Natural killer cell (primary cell): ENCODE data around the gene NR6A1. TPM values are rescaled to one million over a fixed set of nuclear protein-coding genes. Genes with fewer than 3 reads are reported as not detected.

Experiments used
- ATAC-seq, 3 donors: fragments of 150-1000 bp in 2 of 3; fragments of 200-7000 bp in 1 of 3; cut with Tn5 transposase; 1 replicate in 1 of 3; 2 replicates in 2 of 3; pipeline ENCODE4 v1.10.0; 2021; ENCODE audit warnings: mild to moderate bottlenecking in 2 of 3, moderate library complexity in 2 of 3
- DNase-seq, 2 donors: peaks; one replicate each; pipeline versions ENCODE4 v3.0.0 to v3.0.0-alpha.2; 2013 to 2021; ENCODE audit warnings: mixed read lengths in 1 of 2
- H3K27ac ChIP-seq: one replicate; pipeline ENCODE4 v1.5.1; 2013; ENCODE audit warnings: mild to moderate bottlenecking, low read length
- H3K27me3 ChIP-seq: one replicate; pipeline ENCODE4 v1.6.1; 2013; ENCODE audit warnings: low read length; ENCODE audit not compliant: control insufficient read depth, insufficient read depth
- H3K36me3 ChIP-seq: one replicate; pipeline ENCODE4 v1.6.1; 2013; ENCODE audit warnings: low read length; ENCODE audit not compliant: control insufficient read depth, insufficient read depth
- H3K4me1 ChIP-seq: one replicate; pipeline ENCODE4 v1.6.1; 2013; ENCODE audit warnings: low read length; ENCODE audit not compliant: control insufficient read depth, insufficient read depth
- H3K4me3 ChIP-seq: one replicate; pipeline ENCODE4 v1.5.1; 2013; ENCODE audit warnings: low read length
- H3K9me3 ChIP-seq: one replicate; pipeline ENCODE4 v1.6.1; 2013; ENCODE audit warnings: low read length; ENCODE audit not compliant: control insufficient read depth, insufficient read depth
- H3K27ac Mint-ChIP-seq, 2 donors: one replicate each; pipeline ENCODE4 v1.8.0; 2022; ENCODE audit warnings: mild to moderate bottlenecking in 2 of 2, mixed read lengths in 2 of 2, moderate library complexity in 1 of 2
- H3K27me3 Mint-ChIP-seq, 2 donors: one replicate each; pipeline ENCODE4 v1.8.0; 2022; ENCODE audit warnings: low read depth in 2 of 2, mixed read lengths in 2 of 2
- H3K36me3 Mint-ChIP-seq: one replicate; pipeline ENCODE4 v1.8.0; 2022; ENCODE audit warnings: mixed read lengths
- H3K4me1 Mint-ChIP-seq, 2 donors: one replicate each; pipeline ENCODE4 v1.8.0; 2022; ENCODE audit warnings: mixed read lengths in 2 of 2
- H3K4me3 Mint-ChIP-seq: one replicate; pipeline ENCODE4 v1.8.0; 2022; ENCODE audit warnings: mild to moderate bottlenecking, moderate library complexity, mixed read lengths
- H3K9me3 Mint-ChIP-seq, 2 donors: one replicate each; pipeline ENCODE4 v1.8.0; 2022; ENCODE audit warnings: mixed read lengths in 2 of 2
- WGBS: methylation state at CpG from one replicate; pipeline ENCODE4 v1.1.7; 2013; ENCODE audit warnings: missing lambda C conversion rate; ENCODE audit not compliant: insufficient coverage; 5-methylcytosine and 5-hydroxymethylcytosine counted together
- intact Hi-C: fragments of 100-400 bp; cut with micrococcal nuclease; formaldehyde crosslinking; loops from one replicate; pipeline ENCODE4 v1.14.2; 2022
- total RNA-seq, 4 donors: library from RNA; stranded (reverse); fragments of 120-200 nt in 1 of 4; gene quantifications; one replicate each; pipeline versions ENCODE4 v1.2.3 to v1.2.4, GENCODE V29; 2013 to 2022
- TF ChIP-seq, protein P1 (sequence below): fragments of 200-600 bp; IDR thresholded peaks from one replicate; pipeline ENCODE4 v1.8.0; 2022; ENCODE audit warnings: antibody characterized with exemption

The NR6A1 gene
- total RNA-seq, 3 donors from 2014 or later (not counting 1 experiment from before 2014, with no cell fraction given) = 0.07 to 0.75 (median 0.49) TPM

DNA sequence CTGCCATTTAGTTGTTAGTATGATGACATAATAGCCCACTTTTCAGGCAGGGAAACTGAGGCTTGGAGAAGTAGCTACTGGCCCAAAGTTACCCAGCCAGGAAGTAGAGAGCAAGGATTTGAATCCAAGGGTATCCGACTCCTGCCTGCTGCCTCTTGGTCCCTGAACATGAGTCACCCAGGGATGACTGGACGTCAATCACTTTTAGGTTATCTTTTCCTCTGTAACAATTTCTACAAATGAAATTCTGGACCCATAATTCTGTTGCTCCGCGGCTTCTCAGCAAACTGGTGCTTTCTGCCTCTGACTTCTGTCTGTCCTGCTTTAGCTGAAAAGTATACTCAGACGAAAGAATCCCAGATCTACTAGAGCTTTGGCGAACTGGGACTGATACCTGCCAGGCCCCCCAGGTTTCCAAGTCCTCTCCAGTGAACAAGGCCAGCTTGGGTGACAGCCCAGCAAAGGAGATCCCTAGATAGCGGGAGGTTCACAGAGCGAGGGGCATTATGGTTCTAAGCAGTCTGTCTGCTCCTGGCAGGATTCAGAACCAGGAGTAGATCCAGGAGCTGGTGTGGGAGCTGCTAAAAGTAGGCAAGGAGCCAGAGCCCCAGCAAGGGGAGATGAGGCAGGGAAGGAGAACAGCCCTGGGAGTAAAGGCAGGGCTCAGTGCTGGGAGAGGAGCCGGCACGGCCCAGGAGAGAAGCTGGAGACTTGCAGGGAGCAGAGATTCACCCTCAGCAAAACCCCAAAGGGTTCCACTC is 26.4 kb upstream of the NR6A1 start:
- H3K4me3 Mint-ChIP-seq = no peak overlapping the region

DNA sequence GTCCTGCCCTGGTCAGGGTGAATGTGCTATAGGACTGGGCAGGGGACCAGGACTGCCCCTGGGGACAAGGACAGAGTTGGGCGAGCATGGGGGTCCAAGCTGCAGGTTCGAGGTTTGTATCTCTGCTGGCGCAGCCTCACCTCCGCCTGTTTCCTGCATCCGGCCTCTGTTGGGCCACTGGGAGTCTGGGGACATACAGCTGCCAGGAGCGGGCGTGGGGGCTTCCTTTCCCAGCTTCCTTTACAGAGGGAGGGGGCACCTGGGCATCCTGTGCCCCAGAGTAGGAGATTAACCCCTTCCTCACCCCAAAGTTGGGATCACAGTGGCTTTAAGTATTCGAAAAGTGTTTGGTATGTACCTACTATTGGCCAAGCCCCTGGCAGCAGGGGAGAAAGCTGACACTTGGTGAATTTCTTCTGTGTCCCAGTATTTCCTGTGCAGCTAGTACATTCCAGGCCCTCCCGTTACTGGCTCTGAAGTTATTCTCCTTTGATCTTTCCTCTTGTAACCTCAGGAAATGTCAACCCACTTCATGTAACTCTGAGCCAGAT is 24.8 kb upstream of the NR6A1 start:
- intact Hi-C loops = no loop called here
- no peak overlapping the region for H3K27ac ChIP-seq
- TF ChIP-seq, protein P1, sequence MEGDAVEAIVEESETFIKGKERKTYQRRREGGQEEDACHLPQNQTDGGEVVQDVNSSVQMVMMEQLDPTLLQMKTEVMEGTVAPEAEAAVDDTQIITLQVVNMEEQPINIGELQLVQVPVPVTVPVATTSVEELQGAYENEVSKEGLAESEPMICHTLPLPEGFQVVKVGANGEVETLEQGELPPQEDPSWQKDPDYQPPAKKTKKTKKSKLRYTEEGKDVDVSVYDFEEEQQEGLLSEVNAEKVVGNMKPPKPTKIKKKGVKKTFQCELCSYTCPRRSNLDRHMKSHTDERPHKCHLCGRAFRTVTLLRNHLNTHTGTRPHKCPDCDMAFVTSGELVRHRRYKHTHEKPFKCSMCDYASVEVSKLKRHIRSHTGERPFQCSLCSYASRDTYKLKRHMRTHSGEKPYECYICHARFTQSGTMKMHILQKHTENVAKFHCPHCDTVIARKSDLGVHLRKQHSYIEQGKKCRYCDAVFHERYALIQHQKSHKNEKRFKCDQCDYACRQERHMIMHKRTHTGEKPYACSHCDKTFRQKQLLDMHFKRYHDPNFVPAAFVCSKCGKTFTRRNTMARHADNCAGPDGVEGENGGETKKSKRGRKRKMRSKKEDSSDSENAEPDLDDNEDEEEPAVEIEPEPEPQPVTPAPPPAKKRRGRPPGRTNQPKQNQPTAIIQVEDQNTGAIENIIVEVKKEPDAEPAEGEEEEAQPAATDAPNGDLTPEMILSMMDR = no peak
- Mint-ChIP-seq H3K27me3 (peaks cover 0 to 2% of the 10 kb centered on the region in 2 donors), H3K4me1 (no peaks in the 10 kb centered on the region), H3K36me3 (no peaks in the 10 kb centered on the region), H3K9me3 (no peaks in the 10 kb centered on the region), H3K4me3 (no peak overlapping the region), H3K27ac (no peak overlapping the region)
- H3K27me3 ChIP-seq = no peaks in the 10 kb centered on the region
- H3K36me3 ChIP-seq = no peaks in the 10 kb centered on the region
- H3K9me3 ChIP-seq = no peaks in the 10 kb centered on the region
- ATAC-seq (no peak), DNase-seq (no peak)
- WGBS = 37% methylated on average over 8 of the region's 9 CpGs
- peaks cover 19% of the 10 kb centered on the region for H3K4me1 ChIP-seq
- no peak overlapping the region for H3K4me3 ChIP-seq

More for the DNA sequence above, 26.4 kb upstream of the NR6A1 start:
- no peak overlapping the region for H3K4me3 ChIP-seq
- TF ChIP-seq, protein P1 = no peak
- Mint-ChIP-seq H3K9me3 (no peaks in the 10 kb centered on the region), H3K4me1 (no peaks in the 10 kb centered on the region), H3K36me3 (no peaks in the 10 kb centered on the region), H3K27me3 (peaks cover 0 to 3% of the 10 kb centered on the region in 2 donors), H3K27ac (no peak overlapping the region)
- 94% methylated on average over 10 of the region's 10 CpGs for WGBS
- H3K9me3 ChIP-seq = no peaks in the 10 kb centered on the region
- H3K27ac ChIP-seq = no peak overlapping the region
- intact Hi-C loops = no loop called here
- H3K27me3 ChIP-seq = no peaks in the 10 kb centered on the region
- no peaks in the 10 kb centered on the region for H3K36me3 ChIP-seq
- DNase-seq = no peak
- no peak for ATAC-seq
- H3K4me1 ChIP-seq = peaks cover 18% of the 10 kb centered on the region

DNA sequence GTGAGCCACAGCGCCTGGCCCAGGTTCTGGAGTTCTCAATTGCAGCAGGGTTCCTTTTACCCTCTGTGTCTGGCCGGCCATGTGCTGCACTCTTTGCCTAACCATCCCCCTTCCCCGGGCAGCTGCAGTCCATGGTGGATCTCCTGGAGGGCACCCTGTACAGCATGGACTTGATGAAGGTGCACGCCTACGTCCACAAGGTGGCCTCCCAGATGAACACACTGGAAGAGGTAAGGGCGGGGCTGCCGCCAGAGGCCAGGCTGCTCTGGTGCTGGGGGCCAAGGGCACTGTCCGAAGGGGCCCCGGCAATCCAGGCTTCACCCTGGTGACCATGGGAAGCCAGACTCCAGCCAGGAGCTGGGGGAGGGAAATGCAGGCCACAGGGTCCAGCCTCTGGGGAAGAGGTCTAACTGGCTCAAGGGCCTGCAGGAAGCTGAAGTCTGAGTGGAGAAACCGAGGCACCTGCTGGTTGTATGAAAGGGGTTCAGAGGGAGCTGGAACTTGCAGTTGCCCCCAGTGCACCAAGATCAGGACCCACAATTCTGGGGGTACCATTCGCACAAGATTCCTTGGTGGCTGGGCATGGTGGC is 23.9 kb upstream of the NR6A1 start:
- no peak overlapping the region for H3K4me3 Mint-ChIP-seq
- no peaks in the 10 kb centered on the region for H3K4me1 Mint-ChIP-seq
- H3K4me1 ChIP-seq = peaks cover 10% of the 10 kb centered on the region
- H3K9me3 ChIP-seq = no peaks in the 10 kb centered on the region
- H3K27me3 Mint-ChIP-seq = no peaks in the 10 kb centered on the region
- H3K27ac ChIP-seq = no peak overlapping the region
- 92% methylated on average over 11 of the region's 11 CpGs for WGBS
- DNase-seq (peak in 1 of 2 donors; percentile 21), ATAC-seq (no peak)
- H3K27me3 ChIP-seq = no peaks in the 10 kb centered on the region
- no peak overlapping the region for H3K27ac Mint-ChIP-seq
- no peaks in the 10 kb centered on the region for H3K36me3 Mint-ChIP-seq
- no peaks in the 10 kb centered on the region for H3K9me3 Mint-ChIP-seq
- H3K36me3 ChIP-seq = no peaks in the 10 kb centered on the region
- intact Hi-C loops = no loop called here
- no peak overlapping the region for H3K4me3 ChIP-seq
- TF ChIP-seq, protein P1 = no peak
